OCI-LY7 (cell line): ENCODE measurements around the gene COL28A1. TPM values are rescaled to one million over a fixed set of nuclear protein-coding genes. Genes with fewer than 3 reads are reported as not detected.

ENCODE experiments used
- BruUV-seq: library from RNA; stranded (reverse); fragments of 400-500 nt; replicated peaks from 2 replicates; lab custom pipeline; 2021; lab: Mats Ljungman, UMichigan
- CTCF ChIA-PET: fragments of 300-600 bp; sonication (Branson Sonifier 250); formaldehyde crosslinking; loops from one replicate; lab custom pipeline; 2022; ENCODE audit warnings: antibody characterized with exemption; ENCODE audit not compliant: unreplicated experiment; lab: Charles Lee
- POLR2A ChIA-PET: fragments of 300-600 bp; sonication (Branson Sonifier 250); formaldehyde crosslinking; loops from one replicate; lab custom pipeline; 2022; ENCODE audit warnings: antibody characterized with exemption; lab: Charles Lee
- DNase-seq: peaks from one replicate; pipeline ENCODE4 v3.0.0-alpha.2; 2015; ENCODE audit warnings: low spot score
- H2AFZ ChIP-seq: fragments of 200-600 bp; sonication (generic), shearing (Covaris generic); 2 replicates; pipeline ENCODE4 v1.6.1; 2014; ENCODE audit warnings: mild to moderate bottlenecking, antibody characterized with exemption, low read length, moderate library complexity
- H3K27ac ChIP-seq: fragments of 200-600 bp; sonication (generic); 2 replicates; pipeline ENCODE4 v1.5.1; 2014; ENCODE audit warnings: mixed run types, low read depth, mild to moderate bottlenecking, moderate library complexity, low read length, inconsistent platforms; ENCODE audit not compliant: poor library complexity, severe bottlenecking
- H3K36me3 ChIP-seq: fragments of 200-600 bp; sonication (generic); 2 replicates; pipeline ENCODE4 v1.6.1; 2014; ENCODE audit warnings: mild to moderate bottlenecking, antibody characterized with exemption, low read length, moderate library complexity, mixed read lengths; ENCODE audit not compliant: insufficient read depth
- H3K4me1 ChIP-seq: fragments of 200-600 bp; sonication (generic); 2 replicates; pipeline ENCODE4 v1.5.1; 2014; ENCODE audit warnings: mild to moderate bottlenecking, low read length; ENCODE audit not compliant: insufficient read depth, poor library complexity, severe bottlenecking
- H3K4me2 ChIP-seq: fragments of 200-600 bp; sonication (generic); 2 replicates; pipeline ENCODE4 v1.6.1; 2014; ENCODE audit warnings: mild to moderate bottlenecking, low read length
- H3K4me3 ChIP-seq: fragments of 200-600 bp; sonication (generic); 2 replicates; pipeline ENCODE4 v1.5.1; 2014; ENCODE audit warnings: mild to moderate bottlenecking, low read depth, low read length; ENCODE audit not compliant: poor library complexity, severe bottlenecking
- H3K79me2 ChIP-seq: fragments of 200-600 bp; sonication (generic); 2 replicates; pipeline ENCODE4 v1.6.1; 2016; ENCODE audit warnings: low read depth, mild to moderate bottlenecking, low read length, moderate library complexity, mixed read lengths; ENCODE audit not compliant: insufficient read depth
- H3K9me2 ChIP-seq: fragments of 200-600 bp; sonication (generic); 2 replicates; pipeline ENCODE4 v1.6.1; 2016; ENCODE audit warnings: mild to moderate bottlenecking, low read length, mixed read lengths; ENCODE audit not compliant: insufficient read depth
- H3K9me3 ChIP-seq: fragments of 200-600 bp; sonication (generic); 2 replicates; pipeline ENCODE4 v1.6.1; 2014; ENCODE audit warnings: mild to moderate bottlenecking, mixed run types, low read length, mixed read lengths
- H4K20me1 ChIP-seq: fragments of 200-600 bp; sonication (generic); 2 replicates; pipeline ENCODE4 v1.6.1; 2014; ENCODE audit warnings: mild to moderate bottlenecking, antibody characterized with exemption, low read length, moderate library complexity, mixed read lengths; ENCODE audit not compliant: insufficient read depth
- CTCF ChIP-seq: fragments of 200-600 bp; sonication (generic); conservative IDR thresholded peaks from 2 replicates; pipeline ENCODE4 v1.5.1; 2014; ENCODE audit warnings: mild to moderate bottlenecking, antibody characterized with exemption, low read length, moderate library complexity, mixed read lengths
- EZH2phosphoT487 ChIP-seq: fragments of 200-600 bp; sonication (generic); IDR thresholded peaks from 2 replicates; pipeline ENCODE4 v1.6.1; 2018; ENCODE audit warnings: low read depth, borderline replicate concordance, mild to moderate bottlenecking, mixed run types, antibody characterized with exemption, low read length, moderate library complexity, mixed read lengths
- intact Hi-C: fragments of 100-400 bp; cut with micrococcal nuclease; formaldehyde crosslinking; loops from one replicate; pipeline ENCODE4 v1.10.0; 2022; ENCODE audit not compliant: unreplicated experiment
- total RNA-seq, 2 experiments: library from RNA; depleted of rRNA in 1 of 2; stranded (reverse); fragments of >200 nt in 1 of 2; shearing (Covaris generic) in 1 of 2; gene quantifications; 2 replicates each; pipeline ENCODE4 v1.2.3, GENCODE V29; 2014 to 2022

Gene COL28A1
- total RNA-seq, 2 experiments from 2014 or later = not detected

GRCh38 chr7:7414791-7415603 lies 120.7 kb downstream of the COL28A1 start:
- Histone ChIP-seq H3K36me3 (no peaks in the 10 kb centered on the region), H3K4me3 (no peak overlapping the region), H3K4me1 (no peaks in the 10 kb centered on the region), H3K4me2 (no peak overlapping the region), H2AFZ (no peak overlapping the region), H3K9me3 (no peaks in the 10 kb centered on the region), H3K27ac (no peak overlapping the region), H3K79me2 (no peaks in the 10 kb centered on the region), H3K9me2 (no peaks in the 10 kb centered on the region), H4K20me1 (no peaks in the 10 kb centered on the region)
- BruUV-seq = no TSS peak
- CTCF ChIA-PET = no interaction called here
- intact Hi-C loops = no loop called here
- POLR2A ChIA-PET = interaction anchor here (0.9 kb wide), 1 partner anchor 17 kb away, joined by 3 read pairs; no protein-coding TSS in a partner anchor
- no peak for DNase-seq
- TF ChIP-seq CTCF (no peak), EZH2phosphoT487 (no peak)

- DNase-seq = no peak
- intact Hi-C loops = no loop called here
- Histone ChIP-seq H3K27ac (no peak overlapping the region), H3K4me3 (no peak overlapping the region), H3K36me3 (no peaks in the 10 kb centered on the region), H3K9me2 (no peaks in the 10 kb centered on the region), H2AFZ (no peak overlapping the region), H3K9me3 (no peaks in the 10 kb centered on the region), H4K20me1 (no peaks in the 10 kb centered on the region), H3K79me2 (no peaks in the 10 kb centered on the region), H3K4me2 (no peak overlapping the region), H3K4me1 (no peaks in the 10 kb centered on the region)
- ChIA-PET CTCF (no interaction called here), POLR2A (no interaction called here)
- no TSS peak for BruUV-seq
- TF ChIP-seq CTCF = no peak
- no peak for TF ChIP-seq EZH2phosphoT487
Observed at GRCh38 chr7:7408001-7408770, 127.5 kb downstream of the COL28A1 start.
